Measurements from ENCODE around the gene SERPINA3. TPM values are rescaled to one million over a fixed set of nuclear protein-coding genes. Genes with fewer than 3 reads are reported as not detected.
"Not testable (repeated sequence)": the region's sequence is repeated elsewhere in the genome, so short reads cannot be mapped to it uniquely, and the experiment has no call there.

The SERPINA3 gene
- total RNA-seq, 1 donor from 2014 or later = 63.5 TPM

DNA sequence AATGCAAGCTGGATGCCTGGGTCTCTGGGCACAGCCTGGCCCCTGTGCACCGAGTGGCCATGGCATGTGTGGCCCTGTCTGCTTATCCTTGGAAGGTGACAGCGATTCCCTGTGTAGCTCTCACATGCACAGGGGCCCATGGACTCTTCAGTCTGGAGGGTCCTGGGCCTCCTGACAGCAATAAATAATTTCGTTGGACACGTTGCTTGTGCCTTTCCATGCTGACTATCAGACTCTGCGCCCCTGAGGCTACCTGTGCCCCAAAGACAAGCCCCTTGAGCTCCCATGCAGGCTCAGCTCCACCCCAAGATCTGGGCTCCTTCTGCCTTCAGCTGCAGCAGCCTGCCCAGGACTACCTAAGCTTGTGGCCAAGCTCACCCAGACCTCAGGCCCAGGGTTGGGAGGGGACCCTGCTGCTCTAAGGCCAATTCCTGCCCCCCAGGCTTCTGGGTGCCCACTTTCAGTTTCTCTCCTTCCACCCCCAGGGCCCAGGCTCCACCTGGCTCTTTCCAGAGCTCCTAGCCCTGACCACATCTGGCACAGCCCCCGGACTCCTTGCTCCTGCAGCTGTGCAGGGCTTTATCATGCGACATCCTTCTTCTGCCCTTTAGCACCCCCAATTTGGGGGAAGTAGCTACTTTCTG, 11.8 kb downstream of the SERPINA3 start:
- ATAC-seq (no peak), DNase-seq (no peak)
- intact Hi-C loops (cut with micrococcal nuclease) = no loop called here

GRCh38 chr14:94624537-94625352, 12.6 kb downstream of the SERPINA3 start:
- intact Hi-C loops (cut with micrococcal nuclease) = no loop called here
- DNase-seq = no peak
- no peak for ATAC-seq

GRCh38 chr14:94625353-94625635, 13.1 kb downstream of the SERPINA3 start:
- ATAC-seq (no peak), DNase-seq (no peak)
- intact Hi-C loops (cut with micrococcal nuclease) = no loop called here

GRCh38 chr14:94628578-94628977, 16.4 kb downstream of the SERPINA3 start:
- ATAC-seq (no peak), DNase-seq (no peak)
- intact Hi-C loops (cut with micrococcal nuclease) = no loop called here

DNA sequence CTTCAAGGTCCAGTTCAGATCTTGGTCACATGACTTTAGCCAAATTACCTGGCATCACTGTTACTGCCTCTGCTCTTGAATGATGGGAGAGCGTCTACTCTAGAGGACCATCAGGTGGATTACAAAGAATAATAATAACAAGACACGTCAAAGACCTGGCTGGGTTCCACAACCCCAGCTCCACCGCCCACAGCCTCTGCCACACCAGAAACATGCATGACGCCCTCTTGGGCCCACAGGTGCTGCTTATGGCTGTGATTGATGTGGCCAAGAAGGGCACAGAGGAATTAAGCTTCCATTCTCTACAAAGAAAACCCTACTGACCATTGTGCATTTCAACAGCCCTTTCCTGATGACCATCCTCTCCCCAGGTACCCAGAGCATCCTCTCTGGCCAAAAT, 18.2 kb downstream of the SERPINA3 start:
- intact Hi-C loops (cut with micrococcal nuclease) = no loop called here
- DNase-seq (no peak), ATAC-seq (no peak)

DNA sequence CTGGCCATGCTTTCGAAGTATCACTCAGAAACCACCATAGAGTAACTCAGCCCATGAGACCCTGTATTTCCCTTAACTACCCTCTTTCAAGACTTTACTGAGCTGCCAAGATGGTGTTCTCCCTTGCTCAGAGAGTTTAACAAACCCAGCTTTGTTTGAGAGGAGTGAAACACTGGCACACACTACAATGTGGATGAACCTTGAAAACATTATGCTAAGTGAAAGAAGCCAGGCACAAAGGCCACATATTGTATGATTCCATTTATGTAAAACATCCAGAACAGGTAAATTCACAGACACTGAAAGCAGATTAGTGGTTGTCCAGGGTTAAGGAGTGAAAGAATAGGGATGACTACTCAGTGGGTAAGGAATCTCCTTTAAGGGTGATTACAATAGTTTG, 18.9 kb downstream of the SERPINA3 start:
- intact Hi-C loops (cut with micrococcal nuclease) = no loop called here
- ATAC-seq = no peak
- DNase-seq = no peak

- DNase-seq = no peak
- ATAC-seq = no peak
- intact Hi-C loops (cut with micrococcal nuclease) = no loop called here
Measured at GRCh38 chr14:94631536-94632304, 19.5 kb downstream of the SERPINA3 start.

DNA sequence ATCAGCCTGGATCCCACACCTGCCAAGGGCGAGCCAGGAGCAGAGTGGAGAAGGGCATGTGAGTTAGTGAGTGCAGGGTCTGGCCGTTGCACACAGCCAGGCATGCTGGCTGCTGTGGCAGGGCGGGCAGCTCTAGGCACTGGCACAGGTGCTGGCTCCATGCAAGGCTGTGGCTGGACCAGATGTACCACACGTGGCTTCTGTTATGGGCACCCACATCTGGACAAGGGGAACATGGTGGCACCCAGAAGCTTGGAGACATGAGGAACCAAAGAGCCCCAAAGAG, 20.1 kb downstream of the SERPINA3 start:
- intact Hi-C loops (cut with micrococcal nuclease) = no loop called here
- ATAC-seq = no peak

GRCh38 chr14:94633121-94633520, 20.9 kb downstream of the SERPINA3 start:
- ATAC-seq (no peak), DNase-seq (no peak)
- intact Hi-C loops (cut with micrococcal nuclease) = no loop called here

More for the DNA sequence above, 20.1 kb downstream of the SERPINA3 start:
- DNase-seq = no peak

DNA sequence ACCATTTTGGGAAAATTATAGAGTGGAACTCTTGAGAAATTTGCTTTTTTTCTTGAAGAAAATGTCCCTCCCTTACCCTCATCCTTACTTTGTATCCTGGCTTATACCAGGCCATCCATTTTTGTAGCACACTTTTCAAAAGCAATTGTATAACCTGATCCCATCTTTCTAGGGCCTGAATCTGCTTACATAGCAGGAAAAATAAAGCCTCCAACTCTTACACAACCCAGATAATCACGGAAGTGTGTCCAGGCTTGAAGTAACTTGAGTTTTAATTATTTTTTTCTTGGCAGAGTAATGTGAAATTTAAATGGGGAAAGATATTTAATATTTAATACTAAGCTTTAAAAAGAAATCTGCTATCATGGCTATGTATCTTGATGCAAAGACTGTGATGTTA, 23.0 kb downstream of the SERPINA3 start:
- DNase-seq = no peak
- ATAC-seq = no peak
- intact Hi-C loops (cut with micrococcal nuclease) = no loop called here

GRCh38 chr14:94636744-94637412, 24.7 kb downstream of the SERPINA3 start:
- no peak for ATAC-seq
- DNase-seq = no peak
- intact Hi-C loops (cut with micrococcal nuclease) = no loop called here

DNA sequence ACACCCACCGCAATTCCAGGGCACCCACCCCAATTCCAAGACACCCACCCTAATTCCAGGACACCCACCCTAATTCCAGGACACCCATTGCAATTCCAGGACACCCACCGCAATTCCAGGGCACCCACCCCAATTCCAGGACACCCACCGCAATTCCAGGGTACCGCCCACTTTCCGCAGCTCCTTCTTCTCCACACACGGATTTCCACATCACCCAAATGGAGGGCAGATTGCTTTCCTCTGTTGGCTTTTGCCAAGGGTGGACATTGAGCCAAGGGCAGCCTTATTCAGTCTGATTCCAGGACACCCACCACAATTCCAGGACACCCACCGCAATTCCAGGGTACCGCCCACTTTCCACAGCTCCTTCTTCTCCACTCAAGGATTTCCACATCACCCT, 25.6 kb downstream of the SERPINA3 start:
- DNase-seq, ATAC-seq: not testable (repeated sequence)

DNA sequence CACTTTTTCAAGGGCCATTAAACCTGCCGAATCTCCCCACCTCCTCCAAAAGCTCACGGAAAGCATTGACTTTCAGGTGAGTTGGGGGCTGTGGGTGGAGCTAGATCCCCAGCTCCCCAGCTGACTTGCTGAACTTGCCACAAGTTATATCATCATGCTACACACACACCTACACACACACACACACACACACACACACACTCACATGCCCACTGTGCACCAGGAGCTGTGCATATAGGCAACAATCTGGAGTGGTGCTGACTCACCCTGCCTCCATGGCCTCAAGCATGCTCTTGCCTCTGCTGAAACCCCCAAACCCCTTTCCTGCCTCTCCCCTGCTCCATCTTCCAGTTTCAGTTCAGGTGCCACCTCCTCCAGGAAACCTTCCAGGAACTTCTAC, 26.1 kb downstream of the SERPINA3 start:
- no peak for DNase-seq
- intact Hi-C loops (cut with micrococcal nuclease) = no loop called here
- no peak for ATAC-seq

More for the DNA sequence above, 25.6 kb downstream of the SERPINA3 start:
- intact Hi-C loops (cut with micrococcal nuclease) = not testable (repeated sequence)

DNA sequence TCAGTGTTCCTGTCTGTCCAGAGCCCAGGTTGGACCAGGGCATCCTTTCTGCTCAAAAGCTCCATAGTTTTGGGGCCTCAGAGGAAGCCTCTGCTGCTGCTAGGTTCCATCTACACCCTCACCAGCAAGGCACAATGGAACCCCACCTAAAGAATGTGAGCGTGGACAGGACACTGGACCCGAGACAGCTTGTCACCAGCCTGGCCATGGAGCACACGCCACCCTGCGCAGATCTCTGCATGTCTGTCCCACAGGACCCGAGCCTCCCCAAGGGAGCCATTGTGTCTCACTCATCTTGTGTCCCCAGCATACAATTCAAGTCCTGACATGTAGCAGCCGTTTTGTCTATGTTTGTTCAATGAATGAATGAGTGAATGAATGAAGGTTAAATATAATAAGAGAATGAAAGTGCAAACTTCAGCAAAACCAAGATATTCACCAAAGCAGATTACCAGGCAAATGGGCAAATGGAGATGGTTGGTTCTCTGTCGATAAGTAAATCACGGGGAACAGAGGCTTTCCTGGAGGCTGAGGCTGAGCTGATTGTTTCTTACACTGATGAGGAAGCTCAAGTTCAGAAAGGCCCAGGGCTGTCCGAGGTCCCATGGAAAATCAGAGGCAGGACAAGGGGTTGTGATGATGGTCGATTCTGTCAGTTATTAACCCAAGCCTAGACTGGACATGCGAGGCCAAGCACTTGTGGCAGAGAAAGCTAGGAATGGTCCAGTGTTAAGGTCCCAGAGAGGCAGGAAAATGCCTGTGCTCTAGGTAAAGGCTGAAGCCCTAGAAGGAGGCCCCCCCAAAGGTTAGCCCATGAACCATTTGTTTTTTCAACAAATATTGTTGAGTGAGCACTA, 27.0 kb downstream of the SERPINA3 start:
- ATAC-seq (no peak), DNase-seq (no peak)
- intact Hi-C loops (cut with micrococcal nuclease) = no loop called here

DNA sequence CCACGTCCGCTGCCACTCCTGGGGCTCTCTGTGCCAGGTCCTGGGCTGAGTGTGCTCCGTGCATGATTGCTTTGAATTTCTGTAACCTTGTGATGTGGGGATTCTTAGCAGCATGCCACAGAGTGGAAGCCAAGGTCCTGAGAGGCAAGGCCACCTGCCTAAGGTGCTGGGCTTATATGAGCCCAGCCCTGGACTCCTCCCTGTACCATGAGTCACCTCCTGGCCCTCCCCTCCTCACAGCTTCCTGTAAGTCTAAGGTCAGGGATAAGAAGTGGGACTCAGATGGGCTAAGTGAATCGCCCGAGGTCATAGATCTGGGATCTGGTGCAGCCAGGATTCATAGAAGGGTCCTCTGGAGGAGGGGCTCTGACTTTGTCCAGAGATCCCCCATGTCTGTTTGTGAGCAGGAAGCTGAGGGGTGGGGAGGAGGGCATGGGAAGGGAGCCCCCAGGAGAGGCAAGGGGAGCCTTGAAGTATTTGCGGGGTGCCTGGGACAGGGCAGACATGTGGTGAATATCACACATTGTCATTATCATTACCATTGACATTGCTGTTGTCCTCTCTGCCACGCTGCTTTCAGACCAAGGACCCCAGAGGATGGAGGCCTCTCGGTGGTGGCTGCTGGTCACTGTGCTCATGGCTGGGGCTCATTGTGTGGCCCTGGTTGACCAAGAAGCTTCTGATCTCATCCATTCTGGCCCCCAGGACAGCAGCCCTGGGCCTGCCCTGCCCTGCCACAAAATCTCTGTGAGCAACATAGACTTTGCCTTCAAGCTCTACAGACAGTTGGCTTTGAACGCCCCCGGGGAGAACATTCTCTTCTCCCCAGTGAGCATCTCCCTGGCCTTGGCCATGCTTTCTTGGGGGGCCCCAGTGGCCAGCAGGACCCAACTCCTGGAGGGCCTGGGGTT, 28.8 kb downstream of the SERPINA3 start:
- ATAC-seq (no peak), DNase-seq (no peak)
- intact Hi-C loops (cut with micrococcal nuclease) = no loop called here

DNA sequence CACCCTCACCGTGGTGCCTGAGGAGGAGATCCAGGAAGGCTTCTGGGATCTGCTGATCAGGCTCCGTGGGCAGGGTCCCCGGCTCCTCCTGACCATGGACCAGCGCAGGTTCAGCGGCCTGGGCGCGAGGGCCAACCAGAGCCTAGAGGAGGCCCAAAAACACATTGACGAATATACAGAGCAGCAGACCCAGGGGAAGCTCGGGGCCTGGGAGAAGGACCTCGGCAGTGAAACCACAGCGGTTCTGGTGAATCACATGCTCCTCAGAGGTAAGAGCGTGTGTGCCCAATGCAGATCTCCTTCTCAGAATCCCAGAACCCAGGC, 29.4 kb downstream of the SERPINA3 start:
- DNase-seq = no peak
- no peak for ATAC-seq
- intact Hi-C loops (cut with micrococcal nuclease) = no loop called here

DNA sequence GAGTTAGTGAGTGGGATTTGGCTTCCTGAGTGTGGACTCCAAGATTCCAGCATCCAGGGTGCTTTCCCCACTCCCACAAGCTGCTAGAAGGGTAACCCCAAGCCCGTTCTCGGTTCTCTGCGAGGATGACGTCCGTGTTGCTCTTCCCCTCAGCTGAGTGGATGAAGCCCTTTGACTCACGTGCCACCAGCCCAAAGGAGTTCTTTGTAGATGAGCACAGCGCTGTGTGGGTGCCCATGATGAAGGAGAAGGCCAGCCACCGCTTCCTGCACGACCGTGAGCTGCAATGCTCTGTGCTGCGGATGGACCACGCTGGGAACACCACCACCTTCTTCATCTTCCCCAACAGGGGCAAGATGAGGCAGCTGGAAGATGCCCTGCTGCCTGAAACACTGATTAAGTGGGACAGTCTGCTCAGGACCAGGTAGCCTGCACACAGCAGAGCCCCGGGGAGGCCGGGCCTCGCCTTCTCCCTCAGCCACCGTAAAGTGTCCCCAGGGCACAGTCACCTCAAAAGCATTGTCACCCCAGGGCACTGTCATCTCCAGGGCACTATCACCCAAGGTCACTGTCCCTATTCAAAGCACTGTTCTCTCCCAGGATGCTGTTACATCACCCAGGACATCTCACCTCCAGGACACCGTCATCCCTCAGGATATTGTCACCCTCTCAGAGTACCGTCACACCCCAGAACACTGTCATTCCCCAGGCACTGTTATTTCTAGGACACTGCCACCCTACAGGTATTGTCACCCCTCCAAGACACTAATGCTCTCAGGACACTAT, 31.3 kb downstream of the SERPINA3 start:
- intact Hi-C loops (cut with micrococcal nuclease) = no loop called here
- DNase-seq (no peak), ATAC-seq (no peak)

Measured in left ventricle myocardium superior (tissue), 1 donor.